Liver (tissue), 3 donors: Measurements from ENCODE around the gene TPRA1.

Experiments
- EGR1 ChIP-seq, 2 donors: IDR thresholded peaks; 2 replicates each; pipeline ENCODE4 v1.6.1; 2016 to 2018; ENCODE audit warnings: antibody characterized with exemption in 2 of 2, low read depth in 2 of 2
- FOXA1 ChIP-seq: IDR thresholded peaks from 2 replicates; pipeline ENCODE4 v1.6.1; 2016; ENCODE audit warnings: antibody characterized with exemption
- RAD21 ChIP-seq, 2 donors: IDR thresholded peaks; 2 replicates each; pipeline ENCODE4 v1.6.1; 2016; ENCODE audit warnings: antibody characterized with exemption in 2 of 2, mild to moderate bottlenecking in 2 of 2
- RXRA ChIP-seq, 2 donors: IDR thresholded peaks; 2 replicates each; pipeline ENCODE4 v1.6.1; 2017 to 2018; ENCODE audit warnings: antibody characterized with exemption in 2 of 2, mild to moderate bottlenecking in 1 of 2
- SP1 ChIP-seq: IDR thresholded peaks from 2 replicates; pipeline ENCODE4 v1.6.1; 2018; ENCODE audit warnings: antibody characterized with exemption, mild to moderate bottlenecking
- TAF1 ChIP-seq: conservative IDR thresholded peaks from 2 replicates; pipeline ENCODE4 v1.6.1; 2016; ENCODE audit warnings: antibody characterized with exemption, mild to moderate bottlenecking
- TF ChIP-seq, protein P1 (sequence below): IDR thresholded peaks from 2 replicates; pipeline ENCODE4 v1.6.1; 2016; ENCODE audit warnings: antibody characterized with exemption, mild to moderate bottlenecking
- TF ChIP-seq, protein P2 (sequence below): fragments of 150-350 bp; IDR thresholded peaks from 2 replicates; pipeline ENCODE4 v1.5.1; 2017; ENCODE audit warnings: improper control_type of control experiment, low read depth, low read length; ENCODE audit not compliant: missing input control
- TF ChIP-seq, protein P3 (sequence below): IDR thresholded peaks from 2 replicates; pipeline ENCODE4 v1.6.1; 2016; ENCODE audit warnings: antibody characterized with exemption
- TF ChIP-seq, protein P4 (sequence below): IDR thresholded peaks from 2 replicates; pipeline ENCODE4 v1.6.1; 2016; ENCODE audit warnings: antibody characterized with exemption
- TF ChIP-seq, protein P5 (sequence below): IDR thresholded peaks from 2 replicates; pipeline ENCODE4 v1.6.1; 2016; ENCODE audit warnings: antibody characterized with exemption
- donor health status: healthy.
- donor health status: healthy.

DNA sequence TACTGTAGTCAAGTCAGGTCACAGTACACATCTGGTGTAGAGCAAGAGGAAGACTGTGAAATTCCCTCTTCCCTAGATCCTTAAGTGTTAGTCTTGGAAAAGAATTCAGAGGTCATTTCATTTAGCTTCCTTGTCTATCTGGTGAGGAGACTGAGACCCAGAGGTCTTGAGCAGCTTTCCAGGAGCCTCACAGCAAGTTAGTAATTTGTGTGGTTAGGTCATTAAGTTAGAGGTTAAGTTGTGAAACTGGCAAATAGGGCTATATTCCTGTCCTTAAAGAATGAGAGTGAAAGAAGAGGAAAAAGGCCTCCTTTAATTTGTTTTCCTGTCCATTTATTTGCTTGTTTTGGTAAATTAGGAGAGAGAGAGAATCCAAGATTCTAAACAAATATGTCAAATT is 47.4 kb upstream of the TPRA1 start:
- TF ChIP-seq EGR1 (IDR thresholded peaks at IDR 0.05; ENCODE audit: low read depth in 2 of 2) (no peak), RXRA (IDR thresholded peaks at IDR 0.05) (no peak), SP1 (no peak), RAD21 (IDR thresholded peaks at IDR 0.05) (no peak), TAF1 (no peak), FOXA1 (no peak)
- TF ChIP-seq, protein P1, sequence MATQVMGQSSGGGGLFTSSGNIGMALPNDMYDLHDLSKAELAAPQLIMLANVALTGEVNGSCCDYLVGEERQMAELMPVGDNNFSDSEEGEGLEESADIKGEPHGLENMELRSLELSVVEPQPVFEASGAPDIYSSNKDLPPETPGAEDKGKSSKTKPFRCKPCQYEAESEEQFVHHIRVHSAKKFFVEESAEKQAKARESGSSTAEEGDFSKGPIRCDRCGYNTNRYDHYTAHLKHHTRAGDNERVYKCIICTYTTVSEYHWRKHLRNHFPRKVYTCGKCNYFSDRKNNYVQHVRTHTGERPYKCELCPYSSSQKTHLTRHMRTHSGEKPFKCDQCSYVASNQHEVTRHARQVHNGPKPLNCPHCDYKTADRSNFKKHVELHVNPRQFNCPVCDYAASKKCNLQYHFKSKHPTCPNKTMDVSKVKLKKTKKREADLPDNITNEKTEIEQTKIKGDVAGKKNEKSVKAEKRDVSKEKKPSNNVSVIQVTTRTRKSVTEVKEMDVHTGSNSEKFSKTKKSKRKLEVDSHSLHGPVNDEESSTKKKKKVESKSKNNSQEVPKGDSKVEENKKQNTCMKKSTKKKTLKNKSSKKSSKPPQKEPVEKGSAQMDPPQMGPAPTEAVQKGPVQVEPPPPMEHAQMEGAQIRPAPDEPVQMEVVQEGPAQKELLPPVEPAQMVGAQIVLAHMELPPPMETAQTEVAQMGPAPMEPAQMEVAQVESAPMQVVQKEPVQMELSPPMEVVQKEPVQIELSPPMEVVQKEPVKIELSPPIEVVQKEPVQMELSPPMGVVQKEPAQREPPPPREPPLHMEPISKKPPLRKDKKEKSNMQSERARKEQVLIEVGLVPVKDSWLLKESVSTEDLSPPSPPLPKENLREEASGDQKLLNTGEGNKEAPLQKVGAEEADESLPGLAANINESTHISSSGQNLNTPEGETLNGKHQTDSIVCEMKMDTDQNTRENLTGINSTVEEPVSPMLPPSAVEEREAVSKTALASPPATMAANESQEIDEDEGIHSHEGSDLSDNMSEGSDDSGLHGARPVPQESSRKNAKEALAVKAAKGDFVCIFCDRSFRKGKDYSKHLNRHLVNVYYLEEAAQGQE: no peak
- TF ChIP-seq, protein P2, sequence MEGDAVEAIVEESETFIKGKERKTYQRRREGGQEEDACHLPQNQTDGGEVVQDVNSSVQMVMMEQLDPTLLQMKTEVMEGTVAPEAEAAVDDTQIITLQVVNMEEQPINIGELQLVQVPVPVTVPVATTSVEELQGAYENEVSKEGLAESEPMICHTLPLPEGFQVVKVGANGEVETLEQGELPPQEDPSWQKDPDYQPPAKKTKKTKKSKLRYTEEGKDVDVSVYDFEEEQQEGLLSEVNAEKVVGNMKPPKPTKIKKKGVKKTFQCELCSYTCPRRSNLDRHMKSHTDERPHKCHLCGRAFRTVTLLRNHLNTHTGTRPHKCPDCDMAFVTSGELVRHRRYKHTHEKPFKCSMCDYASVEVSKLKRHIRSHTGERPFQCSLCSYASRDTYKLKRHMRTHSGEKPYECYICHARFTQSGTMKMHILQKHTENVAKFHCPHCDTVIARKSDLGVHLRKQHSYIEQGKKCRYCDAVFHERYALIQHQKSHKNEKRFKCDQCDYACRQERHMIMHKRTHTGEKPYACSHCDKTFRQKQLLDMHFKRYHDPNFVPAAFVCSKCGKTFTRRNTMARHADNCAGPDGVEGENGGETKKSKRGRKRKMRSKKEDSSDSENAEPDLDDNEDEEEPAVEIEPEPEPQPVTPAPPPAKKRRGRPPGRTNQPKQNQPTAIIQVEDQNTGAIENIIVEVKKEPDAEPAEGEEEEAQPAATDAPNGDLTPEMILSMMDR: no peak
- TF ChIP-seq, protein P3, sequence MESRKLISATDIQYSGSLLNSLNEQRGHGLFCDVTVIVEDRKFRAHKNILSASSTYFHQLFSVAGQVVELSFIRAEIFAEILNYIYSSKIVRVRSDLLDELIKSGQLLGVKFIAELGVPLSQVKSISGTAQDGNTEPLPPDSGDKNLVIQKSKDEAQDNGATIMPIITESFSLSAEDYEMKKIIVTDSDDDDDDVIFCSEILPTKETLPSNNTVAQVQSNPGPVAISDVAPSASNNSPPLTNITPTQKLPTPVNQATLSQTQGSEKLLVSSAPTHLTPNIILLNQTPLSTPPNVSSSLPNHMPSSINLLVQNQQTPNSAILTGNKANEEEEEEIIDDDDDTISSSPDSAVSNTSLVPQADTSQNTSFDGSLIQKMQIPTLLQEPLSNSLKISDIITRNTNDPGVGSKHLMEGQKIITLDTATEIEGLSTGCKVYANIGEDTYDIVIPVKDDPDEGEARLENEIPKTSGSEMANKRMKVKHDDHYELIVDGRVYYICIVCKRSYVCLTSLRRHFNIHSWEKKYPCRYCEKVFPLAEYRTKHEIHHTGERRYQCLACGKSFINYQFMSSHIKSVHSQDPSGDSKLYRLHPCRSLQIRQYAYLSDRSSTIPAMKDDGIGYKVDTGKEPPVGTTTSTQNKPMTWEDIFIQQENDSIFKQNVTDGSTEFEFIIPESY: no peak
- TF ChIP-seq, protein P4, sequence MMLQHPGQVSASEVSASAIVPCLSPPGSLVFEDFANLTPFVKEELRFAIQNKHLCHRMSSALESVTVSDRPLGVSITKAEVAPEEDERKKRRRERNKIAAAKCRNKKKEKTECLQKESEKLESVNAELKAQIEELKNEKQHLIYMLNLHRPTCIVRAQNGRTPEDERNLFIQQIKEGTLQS: no peak
- TF ChIP-seq, protein P5, sequence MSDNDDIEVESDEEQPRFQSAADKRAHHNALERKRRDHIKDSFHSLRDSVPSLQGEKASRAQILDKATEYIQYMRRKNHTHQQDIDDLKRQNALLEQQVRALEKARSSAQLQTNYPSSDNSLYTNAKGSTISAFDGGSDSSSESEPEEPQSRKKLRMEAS: no peak
